Measurements from ENCODE around the gene OSBPL5. TPM values are rescaled to one million over a fixed set of nuclear protein-coding genes. Genes with fewer than 3 reads are reported as not detected.

OSBPL5 gene
- total RNA-seq, 1 experiment from 2014 or later, result 51.4 TPM

DNA sequence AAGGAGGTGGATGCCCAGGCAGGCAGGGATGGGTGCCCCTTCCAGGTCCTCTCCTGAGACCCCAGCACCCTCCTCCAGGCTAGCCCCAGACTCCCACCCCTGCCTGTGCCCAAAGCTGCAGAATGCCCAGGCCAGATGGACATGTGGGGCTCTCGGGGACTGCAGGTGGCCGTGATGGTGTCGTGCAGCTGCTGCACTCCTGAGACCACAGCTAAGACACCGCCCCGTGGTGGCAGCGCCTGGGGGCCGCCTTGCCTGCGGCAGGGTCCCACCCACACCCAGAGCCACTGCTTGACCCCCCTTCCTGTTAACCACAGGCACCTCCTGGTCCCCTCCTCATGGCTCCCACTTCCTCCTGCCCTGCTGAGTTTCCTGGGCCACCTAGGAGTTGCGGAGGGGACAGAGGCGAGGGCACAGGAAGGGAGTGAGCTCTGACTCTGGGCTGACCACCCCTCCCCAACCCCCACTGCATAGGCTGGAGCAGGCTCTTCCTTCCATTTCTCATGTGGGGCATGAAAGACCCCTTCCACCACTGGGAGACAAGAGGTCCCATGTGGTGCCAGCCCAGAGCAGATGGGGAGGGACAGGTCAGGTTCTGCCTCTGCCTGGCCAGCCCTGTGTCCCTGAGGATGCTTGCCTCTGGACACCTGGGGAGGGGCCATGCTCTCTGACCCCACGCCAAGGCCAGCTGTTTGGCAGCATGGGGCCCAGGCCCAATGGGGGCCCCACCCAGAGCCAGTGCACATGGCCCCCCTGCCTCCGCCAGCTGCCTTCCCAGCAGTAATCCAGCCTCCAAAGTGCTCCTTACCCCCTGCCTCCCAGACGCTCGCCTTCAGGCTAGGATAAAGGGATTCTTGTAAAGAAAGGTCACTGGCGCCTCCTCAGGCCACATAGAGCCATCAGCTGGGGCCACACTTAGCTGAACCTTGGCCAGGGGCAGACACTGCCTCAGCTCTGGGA, 29.3 kb downstream of the OSBPL5 start:
- TF ChIP-seq EZH2 (IDR thresholded peaks at IDR 0.05; ENCODE audit: low read length, unreplicated experiment), result no peak
- TF ChIP-seq, protein P1, sequence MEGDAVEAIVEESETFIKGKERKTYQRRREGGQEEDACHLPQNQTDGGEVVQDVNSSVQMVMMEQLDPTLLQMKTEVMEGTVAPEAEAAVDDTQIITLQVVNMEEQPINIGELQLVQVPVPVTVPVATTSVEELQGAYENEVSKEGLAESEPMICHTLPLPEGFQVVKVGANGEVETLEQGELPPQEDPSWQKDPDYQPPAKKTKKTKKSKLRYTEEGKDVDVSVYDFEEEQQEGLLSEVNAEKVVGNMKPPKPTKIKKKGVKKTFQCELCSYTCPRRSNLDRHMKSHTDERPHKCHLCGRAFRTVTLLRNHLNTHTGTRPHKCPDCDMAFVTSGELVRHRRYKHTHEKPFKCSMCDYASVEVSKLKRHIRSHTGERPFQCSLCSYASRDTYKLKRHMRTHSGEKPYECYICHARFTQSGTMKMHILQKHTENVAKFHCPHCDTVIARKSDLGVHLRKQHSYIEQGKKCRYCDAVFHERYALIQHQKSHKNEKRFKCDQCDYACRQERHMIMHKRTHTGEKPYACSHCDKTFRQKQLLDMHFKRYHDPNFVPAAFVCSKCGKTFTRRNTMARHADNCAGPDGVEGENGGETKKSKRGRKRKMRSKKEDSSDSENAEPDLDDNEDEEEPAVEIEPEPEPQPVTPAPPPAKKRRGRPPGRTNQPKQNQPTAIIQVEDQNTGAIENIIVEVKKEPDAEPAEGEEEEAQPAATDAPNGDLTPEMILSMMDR (conservative IDR thresholded peaks at IDR 0.05; ENCODE audit: low read depth, low read length), result no peak
- TF ChIP-seq EZH2phosphoT487 (IDR thresholded peaks at IDR 0.05; ENCODE audit: borderline replicate concordance, low read length), result no peak
- H3K4me1 ChIP-seq (ENCODE audit: insufficient read depth, low read length), result no peaks in the 10 kb centered on the region

DNA sequence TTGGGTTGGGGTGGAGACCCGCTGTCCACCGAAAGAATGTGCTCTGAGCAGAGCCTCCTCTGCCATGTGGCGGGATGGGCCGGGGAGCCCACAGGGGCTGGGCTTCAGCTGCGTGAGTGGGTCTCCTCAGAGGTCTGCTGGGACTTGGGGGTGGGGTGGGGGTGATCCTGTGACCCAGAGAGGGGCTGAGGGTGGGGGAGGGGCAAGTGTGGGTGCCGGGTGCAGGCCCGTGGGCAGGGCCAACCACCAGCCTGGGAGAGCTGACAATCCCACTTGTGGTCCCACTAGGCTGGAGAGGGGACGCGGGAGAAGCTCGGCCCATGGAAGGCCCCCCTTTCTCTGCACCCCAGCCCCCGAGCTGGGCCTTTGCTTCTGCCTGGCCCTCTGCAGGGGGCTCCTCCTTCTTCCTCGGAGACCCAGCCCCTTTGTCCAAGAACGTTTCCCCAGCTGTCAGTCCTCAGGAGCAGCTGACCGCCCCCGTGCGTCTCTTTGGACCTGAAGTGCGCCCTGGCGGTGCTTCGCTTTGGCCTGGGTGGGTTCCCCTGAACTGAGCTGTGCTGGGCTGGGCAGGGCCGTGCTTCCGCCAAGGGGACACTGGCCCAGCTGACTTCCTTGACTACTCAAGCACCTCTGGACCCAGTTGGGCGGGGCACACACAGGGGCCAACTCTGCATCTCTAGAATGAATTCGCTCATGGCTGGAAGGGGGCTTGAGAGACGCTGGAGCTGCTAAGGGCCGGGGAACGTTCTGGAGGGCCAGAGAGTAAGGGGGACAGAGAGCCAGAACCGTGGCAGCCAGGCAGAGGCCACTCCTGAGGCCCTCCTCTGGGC, 30.2 kb downstream of the OSBPL5 start:
- H3K79me2 ChIP-seq (ENCODE audit: low read length), result no peaks in the 10 kb centered on the region
- no peak overlapping the region for H3K4me2 ChIP-seq (ENCODE audit: low read length)
- H3K4me1 ChIP-seq (ENCODE audit: insufficient read depth, low read length), result no peaks in the 10 kb centered on the region
- no peak overlapping the region for H2AFZ ChIP-seq (ENCODE audit: low read length)
- H3F3A ChIP-seq (ENCODE audit: low read length, unreplicated experiment), result no peaks in the 10 kb centered on the region
- H3K9ac ChIP-seq (ENCODE audit: low read length), result no peak overlapping the region
- H3K9me2 ChIP-seq (replicated peaks; ENCODE audit: low read length), result no peaks in the 10 kb centered on the region
- no peaks in the 10 kb centered on the region for H4K20me1 ChIP-seq (ENCODE audit: low read length)
- H3K9me3 ChIP-seq (ENCODE audit: low read length), result no peaks in the 10 kb centered on the region
- no peaks in the 10 kb centered on the region for H3K27me3 ChIP-seq (ENCODE audit: low read length)
- H3K36me3 ChIP-seq (ENCODE audit: low read depth, low read length), result no peaks in the 10 kb centered on the region
- TF ChIP-seq EZH2phosphoT487 (IDR thresholded peaks at IDR 0.05; ENCODE audit: borderline replicate concordance, low read length) (no peak), EZH2 (IDR thresholded peaks at IDR 0.05; ENCODE audit: low read length, unreplicated experiment) (no peak)
- TF ChIP-seq, protein P1 (conservative IDR thresholded peaks at IDR 0.05; ENCODE audit: low read depth, low read length), result no peak
- no peak overlapping the region for H3K4me3 ChIP-seq (ENCODE audit: low read length)
- ChIA-PET POLR2A (ENCODE audit: unreplicated experiment) (no interaction called here), CTCF (no interaction called here)
- intact Hi-C loops (cut with micrococcal nuclease), result no loop called here
- DNase-seq, result no peak
- no peak overlapping the region for H3K27ac ChIP-seq (ENCODE audit: low read length)
- ATAC-seq, result no peak
- no TSS peak for BruUV-seq (replicated peaks)

More for the DNA sequence above, 29.3 kb downstream of the OSBPL5 start:
- Histone ChIP-seq H4K20me1 (ENCODE audit: low read length) (no peaks in the 10 kb centered on the region), H3F3A (ENCODE audit: low read length, unreplicated experiment) (no peaks in the 10 kb centered on the region), H3K4me2 (ENCODE audit: low read length) (no peak overlapping the region), H3K9me3 (ENCODE audit: low read length) (no peaks in the 10 kb centered on the region), H3K27ac (ENCODE audit: low read length) (no peak overlapping the region), H3K36me3 (ENCODE audit: low read depth, low read length) (no peaks in the 10 kb centered on the region), H3K79me2 (ENCODE audit: low read length) (no peaks in the 10 kb centered on the region), H3K9ac (ENCODE audit: low read length) (no peak overlapping the region), H2AFZ (ENCODE audit: low read length) (no peak overlapping the region), H3K9me2 (replicated peaks; ENCODE audit: low read length) (no peaks in the 10 kb centered on the region), H3K27me3 (ENCODE audit: low read length) (no peaks in the 10 kb centered on the region), H3K4me3 (ENCODE audit: low read length) (no peak overlapping the region)
- BruUV-seq (replicated peaks), result no TSS peak
- ChIA-PET CTCF (no interaction called here), POLR2A (ENCODE audit: unreplicated experiment) (no interaction called here)
- intact Hi-C loops (cut with micrococcal nuclease), result no loop called here
- ATAC-seq (0 out of 2 replicates have a peak, but pooled peaks have one; percentile 18), DNase-seq (no peak)
